ENCODE results near the gene C2orf72.

DNA sequence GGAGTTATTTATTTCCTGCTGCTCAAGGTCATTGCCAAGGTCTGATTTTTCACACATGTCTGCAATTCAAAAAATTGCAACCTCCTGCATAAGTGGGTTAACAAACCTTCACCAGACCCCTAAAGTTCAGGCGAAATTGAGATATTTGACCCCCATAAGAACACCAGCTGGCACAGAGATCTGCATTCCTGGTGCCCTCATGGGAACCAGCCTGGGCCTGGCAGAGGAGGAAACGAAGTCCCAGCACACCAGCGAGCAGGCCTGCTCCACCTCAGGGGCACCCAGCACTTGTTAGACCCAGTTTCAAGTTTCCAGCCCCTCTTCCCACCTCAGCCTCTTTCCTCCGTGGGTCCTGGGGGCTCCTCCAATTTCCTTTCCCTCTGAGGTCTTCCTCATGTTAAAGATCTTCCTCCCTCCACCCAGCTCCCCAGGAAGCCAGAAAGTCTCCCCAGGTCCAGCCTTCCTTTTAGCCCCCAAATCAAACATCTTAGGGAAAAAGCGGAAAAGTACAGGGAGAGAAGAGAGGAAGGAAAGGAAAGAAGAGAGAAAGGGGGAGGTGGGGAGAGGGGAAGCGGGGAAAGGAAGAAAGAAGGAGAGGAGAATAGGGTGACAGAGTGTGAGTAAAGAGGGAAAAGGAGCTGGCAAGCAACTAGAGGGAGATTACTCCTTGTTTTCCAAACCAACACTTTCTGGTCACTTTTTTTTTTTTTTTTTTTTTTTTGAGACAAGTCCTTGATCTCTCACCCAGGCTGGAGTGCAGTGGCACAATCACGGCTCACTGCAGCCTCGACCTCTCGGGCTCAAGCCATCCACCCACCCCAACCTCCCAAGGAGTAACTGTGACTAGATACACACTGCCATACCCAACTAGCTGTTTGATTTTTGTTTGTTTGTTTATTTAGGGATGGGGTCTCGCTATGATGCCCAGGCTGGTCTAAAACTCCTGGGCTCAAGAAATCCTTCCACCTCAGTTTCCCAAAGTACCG lies 3.9 kb upstream of the C2orf72 start:
- TF ChIP-seq, protein P1, sequence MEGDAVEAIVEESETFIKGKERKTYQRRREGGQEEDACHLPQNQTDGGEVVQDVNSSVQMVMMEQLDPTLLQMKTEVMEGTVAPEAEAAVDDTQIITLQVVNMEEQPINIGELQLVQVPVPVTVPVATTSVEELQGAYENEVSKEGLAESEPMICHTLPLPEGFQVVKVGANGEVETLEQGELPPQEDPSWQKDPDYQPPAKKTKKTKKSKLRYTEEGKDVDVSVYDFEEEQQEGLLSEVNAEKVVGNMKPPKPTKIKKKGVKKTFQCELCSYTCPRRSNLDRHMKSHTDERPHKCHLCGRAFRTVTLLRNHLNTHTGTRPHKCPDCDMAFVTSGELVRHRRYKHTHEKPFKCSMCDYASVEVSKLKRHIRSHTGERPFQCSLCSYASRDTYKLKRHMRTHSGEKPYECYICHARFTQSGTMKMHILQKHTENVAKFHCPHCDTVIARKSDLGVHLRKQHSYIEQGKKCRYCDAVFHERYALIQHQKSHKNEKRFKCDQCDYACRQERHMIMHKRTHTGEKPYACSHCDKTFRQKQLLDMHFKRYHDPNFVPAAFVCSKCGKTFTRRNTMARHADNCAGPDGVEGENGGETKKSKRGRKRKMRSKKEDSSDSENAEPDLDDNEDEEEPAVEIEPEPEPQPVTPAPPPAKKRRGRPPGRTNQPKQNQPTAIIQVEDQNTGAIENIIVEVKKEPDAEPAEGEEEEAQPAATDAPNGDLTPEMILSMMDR (IDR thresholded peaks at IDR 0.05) = no peak
- TF ChIP-seq POLR2A (IDR thresholded peaks at IDR 0.05) = no peak
